ENCODE data around the gene LGR4. TPM values are rescaled to one million over a fixed set of nuclear protein-coding genes. Genes with fewer than 3 reads are reported as not detected.

The LGR4 gene
- total RNA-seq, 1 donor from 2014 or later = 43.8 TPM

- no peak overlapping the region for H3K9ac ChIP-seq (ENCODE audit: low read depth in 1 of 3, low read length in 3 of 3)
- no peaks in the 10 kb centered on the region for H3K9me3 ChIP-seq (ENCODE audit: control insufficient read depth in 3 of 3, low read length in 3 of 3)
- no peaks in the 10 kb centered on the region for H3K27me3 ChIP-seq (ENCODE audit: control insufficient read depth in 3 of 3, insufficient read depth in 3 of 3, low read length in 3 of 3)
- H3K36me3 ChIP-seq (ENCODE audit: control insufficient read depth in 3 of 3, insufficient read depth in 3 of 3, low read length in 3 of 3) = no peaks in the 10 kb centered on the region
- no peak overlapping the region for H3K27ac ChIP-seq (ENCODE audit: low read depth, low read length)
- no peak overlapping the region for H3K4me3 ChIP-seq (ENCODE audit: low read length in 3 of 3)
- H3K4me1 ChIP-seq (ENCODE audit: control insufficient read depth in 3 of 3, insufficient read depth in 3 of 3, low read length in 3 of 3) = peaks cover 0 to 6% (median 2%) of the 10 kb centered on the region in 3 donors
Observed at GRCh38 chr11:27437829-27438594, 34.6 kb downstream of the LGR4 start.

GRCh38 chr11:27436916-27437315 lies 35.7 kb downstream of the LGR4 start:
- H3K4me1 ChIP-seq (ENCODE audit: control insufficient read depth in 3 of 3, insufficient read depth in 3 of 3, low read length in 3 of 3) = peaks cover 0 to 6% (median 2%) of the 10 kb centered on the region in 3 donors
- no peaks in the 10 kb centered on the region for H3K9me3 ChIP-seq (ENCODE audit: control insufficient read depth in 3 of 3, low read length in 3 of 3)
- no peak overlapping the region for H3K4me3 ChIP-seq (ENCODE audit: low read length in 3 of 3)
- no peaks in the 10 kb centered on the region for H3K27me3 ChIP-seq (ENCODE audit: control insufficient read depth in 3 of 3, insufficient read depth in 3 of 3, low read length in 3 of 3)
- H3K36me3 ChIP-seq (ENCODE audit: control insufficient read depth in 3 of 3, insufficient read depth in 3 of 3, low read length in 3 of 3) = no peaks in the 10 kb centered on the region
- no peak overlapping the region for H3K27ac ChIP-seq (ENCODE audit: low read depth, low read length)
- H3K9ac ChIP-seq (ENCODE audit: low read depth in 1 of 3, low read length in 3 of 3) = no peak overlapping the region

GRCh38 chr11:27433742-27434141 lies 38.8 kb downstream of the LGR4 start:
- H3K9ac ChIP-seq (ENCODE audit: low read depth in 1 of 3, low read length in 3 of 3) = no peak overlapping the region
- no peak overlapping the region for H3K27ac ChIP-seq (ENCODE audit: low read depth, low read length)
- H3K36me3 ChIP-seq (ENCODE audit: control insufficient read depth in 3 of 3, insufficient read depth in 3 of 3, low read length in 3 of 3) = no peaks in the 10 kb centered on the region
- H3K27me3 ChIP-seq (ENCODE audit: control insufficient read depth in 3 of 3, insufficient read depth in 3 of 3, low read length in 3 of 3) = no peaks in the 10 kb centered on the region
- H3K4me1 ChIP-seq (ENCODE audit: control insufficient read depth in 3 of 3, insufficient read depth in 3 of 3, low read length in 3 of 3) = peaks cover 0 to 3% (median 2%) of the 10 kb centered on the region in 3 donors
- no peaks in the 10 kb centered on the region for H3K9me3 ChIP-seq (ENCODE audit: control insufficient read depth in 3 of 3, low read length in 3 of 3)
- H3K4me3 ChIP-seq (ENCODE audit: low read length in 3 of 3) = no peak overlapping the region

- Histone ChIP-seq H3K4me3 (ENCODE audit: low read length in 3 of 3) (no peak overlapping the region), H3K27me3 (ENCODE audit: control insufficient read depth in 3 of 3, insufficient read depth in 3 of 3, low read length in 3 of 3) (no peaks in the 10 kb centered on the region), H3K4me1 (ENCODE audit: control insufficient read depth in 3 of 3, insufficient read depth in 3 of 3, low read length in 3 of 3) (peaks cover 0 to 11% (median 8%) of the 10 kb centered on the region in 3 donors), H3K27ac (ENCODE audit: low read depth, low read length) (no peak overlapping the region), H3K9me3 (ENCODE audit: control insufficient read depth in 3 of 3, low read length in 3 of 3) (no peaks in the 10 kb centered on the region), H3K36me3 (ENCODE audit: control insufficient read depth in 3 of 3, insufficient read depth in 3 of 3, low read length in 3 of 3) (no peaks in the 10 kb centered on the region), H3K9ac (ENCODE audit: low read depth in 1 of 3, low read length in 3 of 3) (no peak overlapping the region)
Observed at GRCh38 chr11:27431808-27432207, 40.8 kb downstream of the LGR4 start.

GRCh38 chr11:27429761-27430393 lies 42.7 kb downstream of the LGR4 start:
- Histone ChIP-seq H3K4me1 (ENCODE audit: control insufficient read depth in 3 of 3, insufficient read depth in 3 of 3, low read length in 3 of 3) (peaks cover 0 to 12% (median 10%) of the 10 kb centered on the region in 3 donors), H3K4me3 (ENCODE audit: low read length in 3 of 3) (no peak overlapping the region), H3K9ac (ENCODE audit: low read depth in 1 of 3, low read length in 3 of 3) (no peak overlapping the region), H3K27ac (ENCODE audit: low read depth, low read length) (no peak overlapping the region), H3K27me3 (ENCODE audit: control insufficient read depth in 3 of 3, insufficient read depth in 3 of 3, low read length in 3 of 3) (no peaks in the 10 kb centered on the region), H3K9me3 (ENCODE audit: control insufficient read depth in 3 of 3, low read length in 3 of 3) (no peaks in the 10 kb centered on the region), H3K36me3 (ENCODE audit: control insufficient read depth in 3 of 3, insufficient read depth in 3 of 3, low read length in 3 of 3) (no peaks in the 10 kb centered on the region)

- H3K4me3 ChIP-seq (ENCODE audit: low read length in 3 of 3) = peak overlapping the region in 1 of 3 donors; percentile 9
- no peaks in the 10 kb centered on the region for H3K27me3 ChIP-seq (ENCODE audit: control insufficient read depth in 3 of 3, insufficient read depth in 3 of 3, low read length in 3 of 3)
- H3K9me3 ChIP-seq (ENCODE audit: control insufficient read depth in 3 of 3, low read length in 3 of 3) = no peaks in the 10 kb centered on the region
- peaks cover 0 to 13% (median 9%) of the 10 kb centered on the region in 3 donors for H3K4me1 ChIP-seq (ENCODE audit: control insufficient read depth in 3 of 3, insufficient read depth in 3 of 3, low read length in 3 of 3)
- no peaks in the 10 kb centered on the region for H3K36me3 ChIP-seq (ENCODE audit: control insufficient read depth in 3 of 3, insufficient read depth in 3 of 3, low read length in 3 of 3)
- H3K27ac ChIP-seq (ENCODE audit: low read depth, low read length) = no peak overlapping the region
- no peak overlapping the region for H3K9ac ChIP-seq (ENCODE audit: low read depth in 1 of 3, low read length in 3 of 3)
Observed at GRCh38 chr11:27427183-27427980, 45.2 kb downstream of the LGR4 start.

GRCh38 chr11:27425814-27426213 lies 46.8 kb downstream of the LGR4 start:
- Histone ChIP-seq H3K4me3 (ENCODE audit: low read length in 3 of 3) (no peak overlapping the region), H3K27me3 (ENCODE audit: control insufficient read depth in 3 of 3, insufficient read depth in 3 of 3, low read length in 3 of 3) (no peaks in the 10 kb centered on the region), H3K4me1 (ENCODE audit: control insufficient read depth in 3 of 3, insufficient read depth in 3 of 3, low read length in 3 of 3) (peaks cover 0 to 14% (median 9%) of the 10 kb centered on the region in 3 donors), H3K36me3 (ENCODE audit: control insufficient read depth in 3 of 3, insufficient read depth in 3 of 3, low read length in 3 of 3) (no peaks in the 10 kb centered on the region), H3K9me3 (ENCODE audit: control insufficient read depth in 3 of 3, low read length in 3 of 3) (no peaks in the 10 kb centered on the region), H3K27ac (ENCODE audit: low read depth, low read length) (no peak overlapping the region), H3K9ac (ENCODE audit: low read depth in 1 of 3, low read length in 3 of 3) (no peak overlapping the region)

- Histone ChIP-seq H3K36me3 (ENCODE audit: control insufficient read depth in 3 of 3, insufficient read depth in 3 of 3, low read length in 3 of 3) (no peaks in the 10 kb centered on the region), H3K9me3 (ENCODE audit: control insufficient read depth in 3 of 3, low read length in 3 of 3) (no peaks in the 10 kb centered on the region), H3K9ac (ENCODE audit: low read depth in 1 of 3, low read length in 3 of 3) (no peak overlapping the region), H3K4me3 (ENCODE audit: low read length in 3 of 3) (no peak overlapping the region), H3K27ac (ENCODE audit: low read depth, low read length) (peak overlapping the region; percentile 9), H3K27me3 (ENCODE audit: control insufficient read depth in 3 of 3, insufficient read depth in 3 of 3, low read length in 3 of 3) (no peaks in the 10 kb centered on the region), H3K4me1 (ENCODE audit: control insufficient read depth in 3 of 3, insufficient read depth in 3 of 3, low read length in 3 of 3) (peaks cover 0 to 14% (median 9%) of the 10 kb centered on the region in 3 donors)
Observed at GRCh38 chr11:27423125-27423524, 49.5 kb downstream of the LGR4 start.

GRCh38 chr11:27421819-27422494 lies 50.6 kb downstream of the LGR4 start:
- Histone ChIP-seq H3K27ac (ENCODE audit: low read depth, low read length) (no peak overlapping the region), H3K9me3 (ENCODE audit: control insufficient read depth in 3 of 3, low read length in 3 of 3) (no peaks in the 10 kb centered on the region), H3K27me3 (ENCODE audit: control insufficient read depth in 3 of 3, insufficient read depth in 3 of 3, low read length in 3 of 3) (no peaks in the 10 kb centered on the region), H3K4me3 (ENCODE audit: low read length in 3 of 3) (no peak overlapping the region), H3K4me1 (ENCODE audit: control insufficient read depth in 3 of 3, insufficient read depth in 3 of 3, low read length in 3 of 3) (peaks cover 0 to 7% (median 2%) of the 10 kb centered on the region in 3 donors), H3K36me3 (ENCODE audit: control insufficient read depth in 3 of 3, insufficient read depth in 3 of 3, low read length in 3 of 3) (no peaks in the 10 kb centered on the region), H3K9ac (ENCODE audit: low read depth in 1 of 3, low read length in 3 of 3) (no peak overlapping the region)
